ENCODE data around the gene NUDT14. TPM values are rescaled to one million over a fixed set of nuclear protein-coding genes. Genes with fewer than 3 reads are reported as not detected.

The NUDT14 gene
- total RNA-seq, 2 experiments from 2014 or later: 25.3 to 27.9 TPM

GRCh38 chr14:105159344-105159743 is 21.8 kb downstream of the NUDT14 start:
- H3K27ac Mint-ChIP-seq: no peak overlapping the region
- no peaks in the 10 kb centered on the region for H3K9me3 Mint-ChIP-seq (ENCODE audit: insufficient read depth)
- H3K27me3 Mint-ChIP-seq (ENCODE audit: low read depth): no peaks in the 10 kb centered on the region
- H3K4me3 Mint-ChIP-seq: no peak overlapping the region
- no peaks in the 10 kb centered on the region for H3K36me3 Mint-ChIP-seq (ENCODE audit: low read depth)
- ATAC-seq: no peak
- DNase-seq: no peak
- H3K4me1 Mint-ChIP-seq (ENCODE audit: low read depth): no peaks in the 10 kb centered on the region
- ChIA-PET POLR2A (no interaction called here), CTCF (no interaction called here)

GRCh38 chr14:105158794-105159193 is 22.3 kb downstream of the NUDT14 start:
- CTCF ChIA-PET: no interaction called here

GRCh38 chr14:105157872-105158271 is 23.2 kb downstream of the NUDT14 start:
- H3K27me3 Mint-ChIP-seq (ENCODE audit: low read depth): no peaks in the 10 kb centered on the region
- no peak overlapping the region for H3K4me3 Mint-ChIP-seq
- ChIA-PET CTCF (no interaction called here), POLR2A (no interaction called here)
- H3K4me1 Mint-ChIP-seq (ENCODE audit: low read depth): no peaks in the 10 kb centered on the region
- no peaks in the 10 kb centered on the region for H3K9me3 Mint-ChIP-seq (ENCODE audit: insufficient read depth)
- H3K27ac Mint-ChIP-seq: no peak overlapping the region
- H3K36me3 Mint-ChIP-seq (ENCODE audit: low read depth): no peaks in the 10 kb centered on the region
- no peak for DNase-seq
- no peak for ATAC-seq

More at GRCh38 chr14:105158794-105159193, 22.3 kb downstream of the NUDT14 start:
- H3K36me3 Mint-ChIP-seq (ENCODE audit: low read depth): no peaks in the 10 kb centered on the region
- DNase-seq: no peak
- no peak overlapping the region for H3K27ac Mint-ChIP-seq
- POLR2A ChIA-PET: no interaction called here
- no peaks in the 10 kb centered on the region for H3K4me1 Mint-ChIP-seq (ENCODE audit: low read depth)
- H3K27me3 Mint-ChIP-seq (ENCODE audit: low read depth): no peaks in the 10 kb centered on the region
- no peak for ATAC-seq
- H3K9me3 Mint-ChIP-seq (ENCODE audit: insufficient read depth): no peaks in the 10 kb centered on the region
- no peak overlapping the region for H3K4me3 Mint-ChIP-seq

- H3K36me3 Mint-ChIP-seq (ENCODE audit: low read depth): no peaks in the 10 kb centered on the region
- DNase-seq (no peak), ATAC-seq (no peak)
- CTCF ChIA-PET: no interaction called here
- no peaks in the 10 kb centered on the region for H3K4me1 Mint-ChIP-seq (ENCODE audit: low read depth)
- POLR2A ChIA-PET: no interaction called here
- no peaks in the 10 kb centered on the region for H3K27me3 Mint-ChIP-seq (ENCODE audit: low read depth)
- H3K27ac Mint-ChIP-seq: no peak overlapping the region
- no peaks in the 10 kb centered on the region for H3K9me3 Mint-ChIP-seq (ENCODE audit: insufficient read depth)
- H3K4me3 Mint-ChIP-seq: no peak overlapping the region
Measured at GRCh38 chr14:105156414-105157375, 24.4 kb downstream of the NUDT14 start.

- CTCF ChIA-PET: no interaction called here
- no peak for ATAC-seq
- DNase-seq: no peak
- Mint-ChIP-seq H3K27ac (no peak overlapping the region), H3K27me3 (ENCODE audit: low read depth) (no peaks in the 10 kb centered on the region), H3K9me3 (ENCODE audit: insufficient read depth) (no peaks in the 10 kb centered on the region), H3K4me1 (ENCODE audit: low read depth) (no peaks in the 10 kb centered on the region), H3K4me3 (no peak overlapping the region), H3K36me3 (ENCODE audit: low read depth) (no peaks in the 10 kb centered on the region)
- POLR2A ChIA-PET: no interaction called here
Measured at GRCh38 chr14:105155681-105156413, 25.3 kb downstream of the NUDT14 start.

GRCh38 chr14:105155071-105155651 is 26.0 kb downstream of the NUDT14 start:
- no peak for ATAC-seq
- no peak for DNase-seq
- Mint-ChIP-seq H3K4me1 (ENCODE audit: low read depth) (no peaks in the 10 kb centered on the region), H3K36me3 (ENCODE audit: low read depth) (no peaks in the 10 kb centered on the region), H3K27ac (no peak overlapping the region), H3K27me3 (ENCODE audit: low read depth) (no peaks in the 10 kb centered on the region), H3K4me3 (no peak overlapping the region), H3K9me3 (ENCODE audit: insufficient read depth) (no peaks in the 10 kb centered on the region)
- POLR2A ChIA-PET: no interaction called here
- CTCF ChIA-PET: no interaction called here

- POLR2A ChIA-PET: no interaction called here
- Mint-ChIP-seq H3K27ac (no peak overlapping the region), H3K36me3 (ENCODE audit: low read depth) (no peaks in the 10 kb centered on the region), H3K4me3 (no peak overlapping the region), H3K27me3 (ENCODE audit: low read depth) (no peaks in the 10 kb centered on the region), H3K9me3 (ENCODE audit: insufficient read depth) (no peaks in the 10 kb centered on the region), H3K4me1 (ENCODE audit: low read depth) (no peaks in the 10 kb centered on the region)
- no peak for DNase-seq
- CTCF ChIA-PET: no interaction called here
- ATAC-seq: no peak
Measured at GRCh38 chr14:105154476-105154871, 26.6 kb downstream of the NUDT14 start.

- CTCF ChIA-PET: no interaction called here
- no peaks in the 10 kb centered on the region for H3K27me3 Mint-ChIP-seq (ENCODE audit: low read depth)
- ATAC-seq (no peak), DNase-seq (no peak)
- H3K9me3 Mint-ChIP-seq (ENCODE audit: insufficient read depth): no peaks in the 10 kb centered on the region
- H3K4me1 Mint-ChIP-seq (ENCODE audit: low read depth): no peaks in the 10 kb centered on the region
- H3K4me3 Mint-ChIP-seq: no peak overlapping the region
- no peak overlapping the region for H3K27ac Mint-ChIP-seq
- POLR2A ChIA-PET: no interaction called here
- H3K36me3 Mint-ChIP-seq (ENCODE audit: low read depth): no peaks in the 10 kb centered on the region
Measured at GRCh38 chr14:105153739-105154475, 27.2 kb downstream of the NUDT14 start.

- DNase-seq (no peak), ATAC-seq (no peak)
- H3K27me3 Mint-ChIP-seq (ENCODE audit: low read depth): no peaks in the 10 kb centered on the region
- H3K4me1 Mint-ChIP-seq (ENCODE audit: low read depth): no peaks in the 10 kb centered on the region
- H3K4me3 Mint-ChIP-seq: no peak overlapping the region
- no peak overlapping the region for H3K27ac Mint-ChIP-seq
- no peaks in the 10 kb centered on the region for H3K9me3 Mint-ChIP-seq (ENCODE audit: insufficient read depth)
- CTCF ChIA-PET: no interaction called here
- POLR2A ChIA-PET: no interaction called here
- no peaks in the 10 kb centered on the region for H3K36me3 Mint-ChIP-seq (ENCODE audit: low read depth)
Measured at GRCh38 chr14:105153331-105153731, 27.8 kb downstream of the NUDT14 start.

GRCh38 chr14:105152794-105153241 is 28.3 kb downstream of the NUDT14 start:
- POLR2A ChIA-PET: no interaction called here
- ATAC-seq (no peak), DNase-seq (no peak)
- H3K27me3 Mint-ChIP-seq (ENCODE audit: low read depth): no peaks in the 10 kb centered on the region
- CTCF ChIA-PET: no interaction called here
- no peaks in the 10 kb centered on the region for H3K4me1 Mint-ChIP-seq (ENCODE audit: low read depth)
- H3K4me3 Mint-ChIP-seq: no peak overlapping the region
- no peaks in the 10 kb centered on the region for H3K9me3 Mint-ChIP-seq (ENCODE audit: insufficient read depth)
- no peak overlapping the region for H3K27ac Mint-ChIP-seq
- no peaks in the 10 kb centered on the region for H3K36me3 Mint-ChIP-seq (ENCODE audit: low read depth)

- DNase-seq (no peak), ATAC-seq (no peak)
- Mint-ChIP-seq H3K27me3 (ENCODE audit: low read depth) (no peaks in the 10 kb centered on the region), H3K9me3 (ENCODE audit: insufficient read depth) (no peaks in the 10 kb centered on the region), H3K27ac (no peak overlapping the region), H3K36me3 (ENCODE audit: low read depth) (no peaks in the 10 kb centered on the region), H3K4me3 (no peak overlapping the region), H3K4me1 (ENCODE audit: low read depth) (no peaks in the 10 kb centered on the region)
- POLR2A ChIA-PET: no interaction called here
- CTCF ChIA-PET: no interaction called here
Measured at GRCh38 chr14:105151838-105152793, 29.0 kb downstream of the NUDT14 start.
